Progenitor cell of endocrine pancreas (in vitro differentiated cells): ENCODE measurements around the gene FAM185A. TPM values are rescaled to one million over a fixed set of nuclear protein-coding genes. Genes with fewer than 3 reads are reported as not detected.

Experiments used
- DNase-seq: peaks from one replicate; pipeline ENCODE4 v3.0.0; 2021; ENCODE audit warnings: low spot score; ENCODE audit not compliant: unreplicated experiment
- H3K27ac Mint-ChIP-seq: 2 replicates; pipeline ENCODE4 v1.8.0; 2021; ENCODE audit warnings: mild to moderate bottlenecking, moderate library complexity, mixed read lengths
- H3K27me3 Mint-ChIP-seq: 2 replicates; pipeline ENCODE4 v1.8.0; 2021; ENCODE audit warnings: mixed read lengths
- H3K36me3 Mint-ChIP-seq: 2 replicates; pipeline ENCODE4 v1.8.0; 2022; ENCODE audit warnings: mixed read lengths; ENCODE audit not compliant: insufficient read depth
- H3K4me1 Mint-ChIP-seq: 2 replicates; pipeline ENCODE4 v1.8.0; 2021; ENCODE audit warnings: low read depth, mixed read lengths
- H3K4me3 Mint-ChIP-seq: 2 replicates; pipeline ENCODE4 v1.8.0; 2021; ENCODE audit warnings: low read depth, mild to moderate bottlenecking, moderate library complexity, mixed read lengths
- H3K9me3 Mint-ChIP-seq: 2 replicates; pipeline ENCODE4 v1.8.0; 2021; ENCODE audit warnings: low read depth, mixed read lengths
- total RNA-seq: library from RNA; stranded (reverse); gene quantifications from 2 replicates; pipeline ENCODE4 v1.2.1, GENCODE V29; 2021
- TF ChIP-seq, protein P1 (sequence below): fragments of 200-600 bp; sonication (generic); IDR thresholded peaks from one replicate; pipeline ENCODE4 v1.5.0; 2021; ENCODE audit warnings: antibody characterized with exemption, mild to moderate bottlenecking; ENCODE audit not compliant: unreplicated experiment

The FAM185A gene
- total RNA-seq, 1 donor from 2014 or later: 19.4 TPM

DNA sequence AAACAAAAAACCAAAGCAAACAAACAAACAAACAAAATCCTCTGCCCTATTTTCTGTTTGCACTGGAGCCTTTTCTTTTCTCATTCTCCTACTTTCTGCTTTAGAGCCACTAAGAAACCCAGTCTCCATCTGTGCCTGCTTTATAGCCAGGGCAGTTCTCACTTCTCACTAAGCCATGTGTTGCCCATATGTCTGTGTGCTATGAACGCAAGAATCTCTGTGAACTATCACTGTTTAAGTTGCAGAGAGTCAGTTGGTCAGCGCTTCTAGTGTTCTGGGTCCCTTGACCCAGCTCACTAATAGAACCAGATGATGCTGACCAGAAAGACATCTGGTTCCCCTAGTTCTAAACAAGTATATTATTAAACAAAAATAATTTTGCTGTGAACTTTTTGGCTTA, 81.4 kb downstream of the FAM185A start:
- DNase-seq: no peak
- Mint-ChIP-seq H3K27ac (no peak overlapping the region), H3K27me3 (no peaks in the 10 kb centered on the region), H3K36me3 (peaks cover 23% of the 10 kb centered on the region), H3K4me1 (peaks cover 2% of the 10 kb centered on the region), H3K4me3 (no peak overlapping the region), H3K9me3 (no peaks in the 10 kb centered on the region)
- TF ChIP-seq, protein P1, sequence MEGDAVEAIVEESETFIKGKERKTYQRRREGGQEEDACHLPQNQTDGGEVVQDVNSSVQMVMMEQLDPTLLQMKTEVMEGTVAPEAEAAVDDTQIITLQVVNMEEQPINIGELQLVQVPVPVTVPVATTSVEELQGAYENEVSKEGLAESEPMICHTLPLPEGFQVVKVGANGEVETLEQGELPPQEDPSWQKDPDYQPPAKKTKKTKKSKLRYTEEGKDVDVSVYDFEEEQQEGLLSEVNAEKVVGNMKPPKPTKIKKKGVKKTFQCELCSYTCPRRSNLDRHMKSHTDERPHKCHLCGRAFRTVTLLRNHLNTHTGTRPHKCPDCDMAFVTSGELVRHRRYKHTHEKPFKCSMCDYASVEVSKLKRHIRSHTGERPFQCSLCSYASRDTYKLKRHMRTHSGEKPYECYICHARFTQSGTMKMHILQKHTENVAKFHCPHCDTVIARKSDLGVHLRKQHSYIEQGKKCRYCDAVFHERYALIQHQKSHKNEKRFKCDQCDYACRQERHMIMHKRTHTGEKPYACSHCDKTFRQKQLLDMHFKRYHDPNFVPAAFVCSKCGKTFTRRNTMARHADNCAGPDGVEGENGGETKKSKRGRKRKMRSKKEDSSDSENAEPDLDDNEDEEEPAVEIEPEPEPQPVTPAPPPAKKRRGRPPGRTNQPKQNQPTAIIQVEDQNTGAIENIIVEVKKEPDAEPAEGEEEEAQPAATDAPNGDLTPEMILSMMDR: no peak

DNA sequence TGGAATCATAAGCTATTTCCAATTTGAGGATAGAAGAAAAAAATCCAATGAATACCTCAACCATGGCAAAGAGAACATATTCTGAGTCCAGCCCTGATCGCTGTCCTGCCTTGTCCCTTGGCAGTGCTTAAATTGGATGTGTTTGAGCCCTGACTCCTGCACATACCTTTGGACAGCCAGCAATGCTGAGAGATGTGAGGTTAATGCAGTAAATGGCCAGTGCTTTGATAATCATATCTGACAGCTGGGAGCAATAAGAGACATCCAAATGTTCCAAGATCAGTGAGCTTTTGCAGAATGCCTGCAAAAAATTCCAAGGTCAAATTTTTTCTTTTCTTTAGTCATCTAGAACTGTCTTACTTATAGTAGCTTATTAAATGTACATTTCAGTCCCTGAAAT, 83.9 kb downstream of the FAM185A start:
- Mint-ChIP-seq H3K36me3 (peaks cover 18% of the 10 kb centered on the region), H3K27ac (no peak overlapping the region), H3K9me3 (no peaks in the 10 kb centered on the region), H3K27me3 (no peaks in the 10 kb centered on the region), H3K4me1 (peaks cover 2% of the 10 kb centered on the region), H3K4me3 (no peak overlapping the region)
- no peak for DNase-seq
- TF ChIP-seq, protein P1: no peak

DNA sequence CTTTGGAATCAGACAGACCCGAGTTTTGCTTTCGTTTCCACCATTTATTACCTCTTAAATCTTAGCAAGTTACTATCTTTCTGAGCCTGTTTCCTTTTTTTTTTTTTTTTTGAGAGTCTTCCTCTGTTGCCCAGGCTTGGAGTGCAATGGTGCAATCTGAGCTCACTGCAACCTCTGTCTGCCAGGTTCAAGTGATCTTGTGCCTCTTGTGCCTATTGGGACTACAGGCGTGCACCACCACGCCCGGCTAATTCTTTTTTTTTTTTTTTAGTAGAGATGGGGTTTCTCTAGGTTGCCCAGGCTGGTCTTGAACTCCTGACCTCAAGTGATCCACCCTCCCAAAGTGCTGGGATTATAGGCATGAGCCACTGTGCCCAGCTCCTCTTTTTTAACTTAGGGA, 84.5 kb downstream of the FAM185A start:
- Mint-ChIP-seq H3K27me3 (no peaks in the 10 kb centered on the region), H3K4me1 (peaks cover 2% of the 10 kb centered on the region), H3K27ac (no peak overlapping the region), H3K4me3 (no peak overlapping the region), H3K9me3 (no peaks in the 10 kb centered on the region), H3K36me3 (peaks cover 14% of the 10 kb centered on the region)
- TF ChIP-seq, protein P1: no peak
- DNase-seq: no peak

- DNase-seq: no peak
- TF ChIP-seq, protein P1: no peak
- H3K27ac Mint-ChIP-seq: no peak overlapping the region
- peaks cover 12% of the 10 kb centered on the region for H3K36me3 Mint-ChIP-seq
- H3K4me3 Mint-ChIP-seq: no peak overlapping the region
- H3K4me1 Mint-ChIP-seq: peaks cover 4% of the 10 kb centered on the region
- H3K27me3 Mint-ChIP-seq: no peaks in the 10 kb centered on the region
- no peaks in the 10 kb centered on the region for H3K9me3 Mint-ChIP-seq
These were observed 85.7 kb downstream of the FAM185A start for GRCh38 chr7:102834466-102834865.

- H3K9me3 Mint-ChIP-seq: no peaks in the 10 kb centered on the region
- TF ChIP-seq, protein P1: no peak
- H3K27ac Mint-ChIP-seq: no peak overlapping the region
- H3K36me3 Mint-ChIP-seq: peaks cover 10% of the 10 kb centered on the region
- H3K4me1 Mint-ChIP-seq: peaks cover 4% of the 10 kb centered on the region
- H3K4me3 Mint-ChIP-seq: no peak overlapping the region
- no peak for DNase-seq
- H3K27me3 Mint-ChIP-seq: no peaks in the 10 kb centered on the region
These were observed 86.2 kb downstream of the FAM185A start for GRCh38 chr7:102834999-102835398.
